ENCODE data around the gene PPP2R5D. TPM values are rescaled to one million over a fixed set of nuclear protein-coding genes. Genes with fewer than 3 reads are reported as not detected.
A peak's percentile ranks its signal among the peaks of the same experiment; 100 is the strongest.

The PPP2R5D gene
- total and polyA plus RNA-seq, 9 of the 15 experiments (the other 6 are each of a cell fraction or from before 2014, with no cell fraction given) = 1.3 to 96.1 (median 38.4) TPM

- TF ChIP-seq ZNF318 (IDR thresholded peaks at IDR 0.05; ENCODE audit: borderline replicate concordance in 1 of 2, low read depth in 1 of 2) = no peak
- TF ChIP-seq SMARCA4 (IDR thresholded peaks at IDR 0.05) = no peak
- TF ChIP-seq ZBTB33 (CRISPR knock-in tag; IDR thresholded peaks at IDR 0.05) = no peak
- TF ChIP-seq CCAR2 (IDR thresholded peaks at IDR 0.05; ENCODE audit: low read depth, low read length) = no peak
- no peak for TF ChIP-seq NELFE (IDR thresholded peaks at IDR 0.05; ENCODE audit: insufficient read depth, insufficient read length)
- TF ChIP-seq TBP (optimal IDR thresholded peaks at IDR 0.05; ENCODE audit: low read depth, low read length) = peak; percentile 71
- no peak for TF ChIP-seq FOXP4 (CRISPR knock-in tag; IDR thresholded peaks at IDR 0.05; ENCODE audit: borderline replicate concordance)
- TF ChIP-seq DNMT1 (IDR thresholded peaks at IDR 0.05) = no peak
- no peak for TF ChIP-seq GTF2B (IDR thresholded peaks at IDR 0.05; ENCODE audit: extremely low read depth, insufficient read length)
- no peak for TF ChIP-seq ZFP91 (CRISPR knock-in tag; IDR thresholded peaks at IDR 0.05)
- TF ChIP-seq ARID1B (IDR thresholded peaks at IDR 0.05) = no peak
- 0 out of 2 replicates have a peak, but pooled peaks have one; percentile 17 for TF ChIP-seq TCF7 (IDR thresholded peaks at IDR 0.05; ENCODE audit: borderline replicate concordance)
- no peak for TF ChIP-seq MAFF (IDR thresholded peaks at IDR 0.05; ENCODE audit: low read length)
These were observed 29.6 kb downstream of the PPP2R5D start, which contains the start of the genes KLHDC3 and MEA1 (continued) for GRCh38 chr6:43013843-43014433.

Data from K562 (cell line).